Kidney (tissue), 14 donors: ENCODE results near the gene BABAM1. TPM values are rescaled to one million over a fixed set of nuclear protein-coding genes. Genes with fewer than 3 reads are reported as not detected.
A peak's percentile ranks its signal among the peaks of the same experiment; 100 is the strongest.

ENCODE experiments used
- DNase-seq, 5 donors: peaks; one replicate each; pipeline ENCODE4 v3.0.0-alpha.2; 2013 to 2020
- FAIRE-seq: peaks from 2 replicates; lab custom pipeline; 2012; peaks lifted over from hg19 to GRCh38; lab: Jason Lieb, UNC
- H3K27ac ChIP-seq, 2 donors: one replicate each; pipeline ENCODE4 v1.7.0; 2013; ENCODE audit warnings: low read depth in 2 of 2, low read length in 2 of 2, inconsistent platforms in 1 of 2
- H3K27me3 ChIP-seq: one replicate; pipeline ENCODE4 v1.7.1; 2013; ENCODE audit warnings: low read length, inconsistent platforms; ENCODE audit not compliant: control insufficient read depth, insufficient read depth
- H3K36me3 ChIP-seq, 3 donors: one replicate each; pipeline versions ENCODE4 v1.7.0 to v1.7.1; 2013; ENCODE audit warnings: low read length in 3 of 3, control low read depth in 1 of 3, inconsistent platforms in 1 of 3; ENCODE audit not compliant: insufficient read depth in 3 of 3, control insufficient read depth in 2 of 3
- H3K4me1 ChIP-seq, 3 donors: one replicate each; pipeline versions ENCODE4 v1.7.0 to v1.7.1; 2013; ENCODE audit warnings: low read length in 3 of 3, inconsistent platforms in 1 of 3, low read depth in 1 of 3; ENCODE audit not compliant: control insufficient read depth in 2 of 3, insufficient read depth in 2 of 3
- H3K4me3 ChIP-seq, 3 donors: one replicate each; pipeline versions ENCODE4 v1.7.0 to v1.8.1; 2013; ENCODE audit warnings: low read length in 3 of 3, control low read depth in 1 of 3, inconsistent platforms in 1 of 3
- H3K9ac ChIP-seq, 3 donors: one replicate each; pipeline versions ENCODE4 v1.7.0 to v1.7.1; 2013; ENCODE audit warnings: low read length in 3 of 3, control low read depth in 1 of 3, inconsistent platforms in 1 of 3
- H3K9me3 ChIP-seq, 3 donors: one replicate each; pipeline versions ENCODE4 v1.7.0 to v1.7.1; 2013; ENCODE audit warnings: low read length in 3 of 3, control low read depth in 1 of 3, inconsistent platforms in 1 of 3; ENCODE audit not compliant: control insufficient read depth in 2 of 3, insufficient read depth in 1 of 3
- intact Hi-C: fragments of 100-400 bp; cut with DNase I; formaldehyde crosslinking; loops from one replicate; pipeline ENCODE4 v1.11.1; 2022
- polyA plus RNA-seq: library from polyadenylated mRNA; stranded (reverse); fragments of 350-450 nt; fragmentation: Illumina TruSeq; extraction: RNeasy Lipid Tissue Mini Kit (QIAGEN cat#74804); gene quantifications from one replicate; pipeline ENCODE4 v1.2.3, GENCODE V29; 2014; ENCODE audit warnings: low read depth, low replicate concordance; ENCODE audit not compliant: insufficient read depth
- total RNA-seq: library from RNA; stranded (reverse); fragmentation: NEBNext Ultra II Directional; extraction: Animal tissue kit (Norgen Biotek cat#: 25700); gene quantifications from one replicate; pipeline ENCODE4 v1.2.1, GENCODE V29; 2021
- TF ChIP-seq, protein P1 (sequence below): IDR thresholded peaks from 3 replicates; pipeline ENCODE4 v1.5.1; 2012; ENCODE audit warnings: mild to moderate bottlenecking, moderate library complexity, borderline replicate concordance; ENCODE audit not compliant: insufficient read depth; ENCODE audit errors: extremely low read depth
- donor health status: control.
- donor health status: control.
- donor health status: control.
- donor health status: control.
- donor health status: control.
- donor health status: DM: yes; HTN: yes; CAD: no.
- donor health status: Normal renal cell carcinoma (clear cell type).

The BABAM1 gene
- total and polyA plus RNA-seq, 2 donors from 2014 or later = 69.4 to 105 TPM

DNA sequence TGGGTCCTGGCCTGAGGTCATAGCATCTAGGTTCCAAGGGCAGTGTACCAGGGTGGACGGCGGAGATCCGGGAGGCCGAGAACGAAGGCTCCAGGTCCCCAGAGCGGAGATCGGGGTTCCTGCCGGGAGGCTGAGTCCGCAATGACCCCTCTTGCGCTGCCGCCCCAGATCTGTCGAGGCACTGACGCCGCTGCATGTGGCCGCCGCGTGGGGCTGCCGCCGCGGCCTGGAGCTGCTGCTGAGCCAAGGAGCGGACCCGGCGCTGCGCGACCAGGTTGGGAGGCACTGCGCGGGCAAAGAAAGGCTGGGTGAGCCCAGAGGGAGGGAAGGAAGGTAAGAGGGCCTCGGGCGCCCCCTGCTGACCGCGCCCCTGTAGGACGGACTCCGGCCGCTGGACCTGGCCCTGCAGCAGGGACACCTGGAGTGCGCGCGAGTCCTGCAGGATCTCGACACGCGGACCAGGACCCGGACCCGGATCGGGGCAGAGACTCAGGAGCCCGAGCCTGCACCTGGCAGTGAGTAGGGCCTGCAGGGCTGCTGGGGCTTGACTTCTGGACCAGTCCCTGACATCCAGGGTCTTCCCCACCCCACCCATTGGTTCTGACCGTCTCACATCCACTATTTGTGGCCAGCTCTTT, 15.4 kb downstream of the BABAM1 start:
- peak; percentile 90 to 93 (median 92) for DNase-seq
- H3K27me3 ChIP-seq = peaks cover 2% of the 10 kb centered on the region
- no peaks in the 10 kb centered on the region for H3K9me3 ChIP-seq
- H3K4me1 ChIP-seq = peaks cover 0 to 4% (median 0%) of the 10 kb centered on the region in 3 donors
- H3K36me3 ChIP-seq = no peaks in the 10 kb centered on the region
- peak overlapping the region in 1 of 3 donors; percentile 48 for H3K9ac ChIP-seq
- TF ChIP-seq, protein P1, sequence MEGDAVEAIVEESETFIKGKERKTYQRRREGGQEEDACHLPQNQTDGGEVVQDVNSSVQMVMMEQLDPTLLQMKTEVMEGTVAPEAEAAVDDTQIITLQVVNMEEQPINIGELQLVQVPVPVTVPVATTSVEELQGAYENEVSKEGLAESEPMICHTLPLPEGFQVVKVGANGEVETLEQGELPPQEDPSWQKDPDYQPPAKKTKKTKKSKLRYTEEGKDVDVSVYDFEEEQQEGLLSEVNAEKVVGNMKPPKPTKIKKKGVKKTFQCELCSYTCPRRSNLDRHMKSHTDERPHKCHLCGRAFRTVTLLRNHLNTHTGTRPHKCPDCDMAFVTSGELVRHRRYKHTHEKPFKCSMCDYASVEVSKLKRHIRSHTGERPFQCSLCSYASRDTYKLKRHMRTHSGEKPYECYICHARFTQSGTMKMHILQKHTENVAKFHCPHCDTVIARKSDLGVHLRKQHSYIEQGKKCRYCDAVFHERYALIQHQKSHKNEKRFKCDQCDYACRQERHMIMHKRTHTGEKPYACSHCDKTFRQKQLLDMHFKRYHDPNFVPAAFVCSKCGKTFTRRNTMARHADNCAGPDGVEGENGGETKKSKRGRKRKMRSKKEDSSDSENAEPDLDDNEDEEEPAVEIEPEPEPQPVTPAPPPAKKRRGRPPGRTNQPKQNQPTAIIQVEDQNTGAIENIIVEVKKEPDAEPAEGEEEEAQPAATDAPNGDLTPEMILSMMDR = peak; percentile 88
- intact Hi-C loops = loop anchor here (10.0 kb wide), 1 partner anchor 218 kb away; no protein-coding TSS in a partner anchor
- peak overlapping the region in 1 of 3 donors; percentile 18 for H3K4me3 ChIP-seq
- FAIRE-seq = no peak
- no peak overlapping the region for H3K27ac ChIP-seq

DNA sequence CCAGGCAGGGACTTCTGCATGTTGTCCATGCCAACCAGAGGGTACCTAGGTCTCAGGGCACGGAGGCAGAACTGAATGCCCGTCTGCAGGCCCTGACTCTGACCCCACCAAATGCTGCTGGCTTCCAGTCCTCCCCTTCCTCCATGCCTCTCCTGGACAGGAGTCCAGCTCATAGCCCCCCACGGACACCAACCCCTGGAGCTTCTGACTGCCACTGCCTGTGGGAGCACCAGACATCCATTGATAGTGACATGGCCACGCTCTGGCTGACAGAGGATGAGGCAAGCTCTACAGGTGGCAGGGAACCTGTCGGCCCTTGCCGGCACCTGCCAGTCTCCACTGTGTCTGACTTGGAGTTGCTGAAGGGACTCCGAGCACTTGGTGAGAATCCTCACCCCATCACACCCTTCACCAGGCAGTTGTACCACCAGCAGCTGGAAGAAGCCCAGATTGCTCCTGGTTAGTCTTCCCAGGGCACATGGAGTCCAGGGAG, 16.3 kb downstream of the BABAM1 start:
- Histone ChIP-seq H3K4me3 (no peak overlapping the region), H3K4me1 (peaks cover 0 to 4% (median 0%) of the 10 kb centered on the region in 3 donors), H3K27me3 (peaks cover 2% of the 10 kb centered on the region), H3K9me3 (no peaks in the 10 kb centered on the region), H3K36me3 (no peaks in the 10 kb centered on the region), H3K9ac (no peak overlapping the region), H3K27ac (no peak overlapping the region)
- TF ChIP-seq, protein P1 = no peak
- FAIRE-seq (no peak), DNase-seq (no peak)
- intact Hi-C loops = loop anchor here (10.0 kb wide), 1 partner anchor 219 kb away; no protein-coding TSS in a partner anchor

DNA sequence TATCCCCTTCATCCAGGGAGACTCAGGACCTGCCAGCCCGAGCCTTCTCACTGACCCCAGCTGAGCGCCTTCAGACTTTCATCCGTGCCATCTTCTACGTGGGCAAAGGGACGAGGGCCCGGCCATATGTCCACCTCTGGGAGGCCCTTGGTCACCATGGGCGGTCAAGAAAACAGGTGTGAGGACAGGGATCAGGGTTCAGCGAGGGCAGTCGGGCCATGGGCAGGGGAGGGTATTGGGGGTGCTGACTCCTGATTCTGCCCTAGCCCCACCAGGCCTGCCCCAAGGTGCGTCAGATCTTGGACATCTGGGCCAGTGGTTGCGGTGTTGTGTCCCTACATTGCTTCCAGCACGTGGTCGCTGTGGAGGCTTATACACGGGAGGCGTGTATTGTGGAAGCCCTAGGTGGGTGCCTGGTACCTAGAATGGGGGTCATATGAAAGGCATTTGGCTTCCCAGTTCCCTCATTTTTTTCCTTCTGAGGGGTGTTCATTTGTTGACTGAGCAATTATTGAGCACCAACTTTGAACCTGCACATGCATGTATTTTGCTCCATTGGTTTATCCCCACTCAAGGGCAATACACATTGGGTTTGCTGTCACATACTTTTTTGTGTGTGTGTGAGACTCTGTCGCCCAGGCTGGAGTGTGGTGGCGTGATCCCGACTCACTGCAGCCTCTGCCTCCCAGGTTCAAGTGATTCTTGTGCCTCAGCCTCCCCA, 18.3 kb downstream of the BABAM1 start:
- TF ChIP-seq, protein P1 = no peak
- no peaks in the 10 kb centered on the region for H3K9me3 ChIP-seq
- peaks cover 2% of the 10 kb centered on the region for H3K27me3 ChIP-seq
- peaks cover 0 to 4% (median 0%) of the 10 kb centered on the region in 3 donors for H3K4me1 ChIP-seq
- no peaks in the 10 kb centered on the region for H3K36me3 ChIP-seq
- no peak overlapping the region for H3K9ac ChIP-seq
- H3K4me3 ChIP-seq = no peak overlapping the region
- intact Hi-C loops = loop anchor here (10.0 kb wide), 1 partner anchor 221 kb away; no protein-coding TSS in a partner anchor
- no peak overlapping the region for H3K27ac ChIP-seq
- no peak for DNase-seq
- no peak for FAIRE-seq
